GM18861 (cell line): ENCODE data around the gene TCHHL1.

Experiments used
- ATAC-seq: cut with Tn5 transposase; IDR thresholded peaks from one replicate; pipeline ENCODE4 v1.9.1; 2021; ENCODE audit not compliant: unreplicated experiment

The TCHHL1 gene

GRCh38 chr1:152039886-152040285 is 49.0 kb downstream of the TCHHL1 start:
- no peak for ATAC-seq

GRCh38 chr1:152039461-152039860 is 49.4 kb downstream of the TCHHL1 start:
- ATAC-seq, result no peak

- ATAC-seq, result no peak
Observed at GRCh38 chr1:152038871-152039270, 50.0 kb downstream of the TCHHL1 start.

- ATAC-seq, result no peak
Observed at GRCh38 chr1:152036267-152037216, 52.3 kb downstream of the TCHHL1 start, which contains the start of gene S100A11. S100A11 (minus strand) TSS chr1:152037004; CDS start chr1:152036915, 89 bp downstream.

- no peak for ATAC-seq
Observed at GRCh38 chr1:152035539-152036266, 53.2 kb downstream of the TCHHL1 start.

GRCh38 chr1:152034654-152035538 is 54.0 kb downstream of the TCHHL1 start:
- peak; percentile 58 for ATAC-seq

- ATAC-seq, result peak; percentile 13
Observed at GRCh38 chr1:152034324-152034653, 54.6 kb downstream of the TCHHL1 start.
